Loucy (cell line): ENCODE results near the gene SRCIN1.

Experiments
- CTCF ChIP-seq: fragments of 200-600 bp; sonication (generic); conservative IDR thresholded peaks from 2 replicates; pipeline ENCODE4 v1.5.1; 2014; ENCODE audit warnings: mild to moderate bottlenecking, antibody characterized with exemption, low read length
- EZH2phosphoT487 ChIP-seq: fragments of 200-600 bp; IDR thresholded peaks from 2 replicates; pipeline ENCODE4 v1.6.1; 2018; ENCODE audit warnings: antibody characterized with exemption, mild to moderate bottlenecking, moderate library complexity, borderline replicate concordance

- no peak for TF ChIP-seq CTCF
- TF ChIP-seq EZH2phosphoT487, result no peak
These were observed 66.8 kb downstream of the SRCIN1 start for GRCh38 chr17:38538906-38539305.
